HepG2 (cell line): Measurements from ENCODE around the gene GRIP1. TPM values are rescaled to one million over a fixed set of nuclear protein-coding genes. Genes with fewer than 3 reads are reported as not detected.

Source experiments
- ATAC-seq: fragments of 200-7000 bp; cut with Tn5 transposase; 3 replicates; pipeline ENCODE4 v1.9.1; 2020; ENCODE audit warnings: mild to moderate bottlenecking, moderate library complexity
- BruUV-seq: library from RNA; stranded (reverse); fragments of 400-500 nt; replicated peaks from 2 replicates; lab custom pipeline; 2021; lab: Mats Ljungman, UMichigan
- CTCF ChIA-PET: fragments of 300-600 bp; formaldehyde crosslinking; extraction: SDS; loops from one replicate; lab custom pipeline; 2021; ENCODE audit warnings: low total read pairs, inconsistent platforms, low intra/inter-chr PET ratio; lab: Yijun Ruan, JAX
- POLR2A ChIA-PET: fragments of 350-600 bp; sonication (Branson Sonifier 250); formaldehyde crosslinking; loops from one replicate; lab custom pipeline; 2020; ENCODE audit warnings: antibody characterized with exemption, inconsistent platforms; lab: Yijun Ruan, JAX
- DNase-seq: peaks from one replicate; pipeline ENCODE4 v3.0.0-alpha.2; 2015; ENCODE audit warnings: low spot score
- FAIRE-seq: peaks from 3 replicates; lab custom pipeline; 2011; peaks lifted over from hg19 to GRCh38; lab: Jason Lieb, UNC
- H2AFZ ChIP-seq: one replicate; pipeline ENCODE4 v1.6.1; 2011; ENCODE audit warnings: low read length, inconsistent platforms
- H3K27ac ChIP-seq: fragments of 300-600 bp; 3 replicates; pipeline ENCODE4 v1.8.0; 2011; ENCODE audit warnings: mixed run types, mild to moderate bottlenecking, mixed read lengths, low read length, inconsistent platforms; ENCODE audit not compliant: insufficient read depth; ENCODE audit errors: extremely low read length
- H3K27me3 ChIP-seq, 2 experiments: fragments of 200-600 bp in 1 of 2; 2 replicates in 1 of 2; 3 replicates in 1 of 2; pipeline versions ENCODE4 v1.6.0 to v1.8.0; 2011; ENCODE audit warnings: low read length in 2 of 2, mild to moderate bottlenecking in 2 of 2, moderate library complexity in 2 of 2, inconsistent platforms in 1 of 2; ENCODE audit not compliant: insufficient read depth in 2 of 2, control insufficient read depth in 1 of 2
- H3K36me3 ChIP-seq, 2 experiments: fragments of 200-600 bp in 1 of 2; replicated peaks in 1 of 2; 2 replicates in 1 of 2; 3 replicates in 1 of 2; pipeline versions ENCODE4 v1.5.1 to v1.8.0; 2011; ENCODE audit warnings: low read length in 2 of 2, inconsistent platforms in 1 of 2; ENCODE audit not compliant: insufficient read depth in 2 of 2, control insufficient read depth in 1 of 2
- H3K4me1 ChIP-seq: 2 replicates; pipeline ENCODE4 v1.5.1; 2012; ENCODE audit warnings: low read length, inconsistent platforms; ENCODE audit not compliant: insufficient read depth
- H3K4me2 ChIP-seq: 2 replicates; pipeline ENCODE4 v1.6.0; 2011; ENCODE audit warnings: low read depth, low read length, inconsistent platforms
- H3K4me3 ChIP-seq, 3 experiments: fragments of 200-600 bp in 1 of 3; sonication (generic), shearing (Covaris generic) in 1 of 3; replicated peaks in 1 of 3; 2 replicates each; pipeline ENCODE4 v1.5.1; 2011 to 2016; ENCODE audit warnings: low read length in 3 of 3, inconsistent platforms in 2 of 3, low read depth in 2 of 3, mild to moderate bottlenecking in 2 of 3, control low read depth in 1 of 3, mixed read lengths in 1 of 3; ENCODE audit not compliant: insufficient read depth in 1 of 3
- H3K79me2 ChIP-seq: one replicate; pipeline ENCODE4 v1.6.1; 2011; ENCODE audit warnings: low read length, inconsistent platforms; ENCODE audit not compliant: insufficient read depth
- H3K9ac ChIP-seq: 2 replicates; pipeline ENCODE4 v1.6.0; 2011; ENCODE audit warnings: mild to moderate bottlenecking, low read depth, low read length, inconsistent platforms; ENCODE audit not compliant: insufficient read depth
- H3K9me3 ChIP-seq: 2 replicates; pipeline ENCODE4 v1.5.1; 2012; ENCODE audit warnings: mild to moderate bottlenecking, low read length
- H4K20me1 ChIP-seq: 2 replicates; pipeline ENCODE4 v1.6.0; 2011; ENCODE audit warnings: inconsistent platforms, mild to moderate bottlenecking, low read length, moderate library complexity; ENCODE audit not compliant: insufficient read depth
- FLYWCH1 ChIP-seq: sonication (generic); formaldehyde crosslinking; IDR thresholded peaks from 2 replicates; pipeline ENCODE4 v1.8.1; 2023; ENCODE audit warnings: mild to moderate bottlenecking, missing genetic modification reagents
- GZF1 ChIP-seq: sonication (generic); formaldehyde crosslinking; IDR thresholded peaks from 2 replicates; pipeline ENCODE4 v1.5.1; 2020; ENCODE audit warnings: mild to moderate bottlenecking, missing genetic modification reagents
- JARID2 ChIP-seq: sonication (generic); formaldehyde crosslinking; IDR thresholded peaks from 2 replicates; pipeline ENCODE4 v1.8.1; 2023; ENCODE audit warnings: missing genetic modification reagents, inconsistent platforms; ENCODE audit not compliant: insufficient replicate concordance
- MLLT10 ChIP-seq: sonication (generic); formaldehyde crosslinking; IDR thresholded peaks from 2 replicates; pipeline ENCODE4 v1.4.0; 2020; ENCODE audit warnings: missing genetic modification reagents
- SKIL ChIP-seq: sonication (generic); formaldehyde crosslinking; IDR thresholded peaks from 2 replicates; pipeline ENCODE4 v1.8.0; 2022; ENCODE audit warnings: missing genetic modification reagents, mild to moderate bottlenecking, moderate library complexity, borderline replicate concordance
- TBX2 ChIP-seq: sonication (generic); formaldehyde crosslinking; IDR thresholded peaks from 2 replicates; pipeline ENCODE4 v1.5.0; 2020; ENCODE audit warnings: missing genetic modification reagents, mild to moderate bottlenecking, borderline replicate concordance
- TOE1 ChIP-seq: sonication (generic); formaldehyde crosslinking; IDR thresholded peaks from 2 replicates; pipeline ENCODE4 v1.4.0; 2020; ENCODE audit warnings: mild to moderate bottlenecking, missing genetic modification reagents
- ZFP36L1 ChIP-seq: sonication (generic); formaldehyde crosslinking; IDR thresholded peaks from 2 replicates; pipeline ENCODE4 v1.8.0; 2022; ENCODE audit warnings: mild to moderate bottlenecking, missing genetic modification reagents, moderate library complexity
- ZNF704 ChIP-seq: sonication (generic); formaldehyde crosslinking; IDR thresholded peaks from 2 replicates; pipeline ENCODE4 v1.8.1; 2023; ENCODE audit warnings: mild to moderate bottlenecking, inconsistent platforms, moderate library complexity, missing genetic modification reagents, borderline replicate concordance
- ZNF891 ChIP-seq: sonication (generic); formaldehyde crosslinking; IDR thresholded peaks from 2 replicates; pipeline ENCODE4 v1.5.0; 2020; ENCODE audit warnings: mild to moderate bottlenecking, missing genetic modification reagents
- WGBS: methylation state at CpG from one replicate; pipeline ENCODE4 v1.1.6; 2017; ENCODE audit warnings: low lambda C conversion rate; 5-methylcytosine and 5-hydroxymethylcytosine counted together
- in situ Hi-C: cut with HindIII; loops from 2 replicates; pipeline ENCODE4 v1.10.0; 2017; ENCODE audit warnings: low pct_unique_long_range_greater_than_20kb; ENCODE audit not compliant: extremely low pct_ligation_motif_present
- intact Hi-C: fragments of 100-400 bp; cut with micrococcal nuclease; formaldehyde crosslinking; loops from one replicate; pipeline ENCODE4 v1.10.0; 2022; ENCODE audit not compliant: unreplicated experiment
- polyA plus RNA-seq, 8 experiments: library from polyadenylated mRNA; depleted of rRNA in 3 of 8; stranded (reverse) in 7 of 8; unstranded in 1 of 8; fragments of >200 nt; fragmentation: Illumina TruSeq in 4 of 8; extraction: Trizol in 4 of 8; gene quantifications; 2 replicates each; pipeline versions ENCODE4 v1.2.1 to v1.2.3, GENCODE V29; 2011 to 2016; ENCODE audit warnings: low read depth in 4 of 8, missing spikeins in 1 of 8, mixed read lengths in 1 of 8; ENCODE audit not compliant: insufficient read depth in 1 of 8
- total RNA-seq, 5 experiments: library from RNA; depleted of rRNA; stranded (reverse); fragments of >200 nt; fragmentation: Illumina TruSeq; extraction: Trizol; gene quantifications; 2 replicates each; pipeline ENCODE4 v1.2.3, GENCODE V29; 2016; ENCODE audit warnings: low read depth in 1 of 5
- TF ChIP-seq, protein P1 (sequence below): sonication (generic); formaldehyde crosslinking; IDR thresholded peaks from 2 replicates; pipeline ENCODE4 v1.8.1; 2022; ENCODE audit warnings: low read depth, mild to moderate bottlenecking, missing genetic modification reagents

The GRIP1 gene
- total and polyA plus RNA-seq, 2 of the 13 experiments (the other 11 are each of a cell fraction or from before 2014, with no cell fraction given), result not detected

DNA sequence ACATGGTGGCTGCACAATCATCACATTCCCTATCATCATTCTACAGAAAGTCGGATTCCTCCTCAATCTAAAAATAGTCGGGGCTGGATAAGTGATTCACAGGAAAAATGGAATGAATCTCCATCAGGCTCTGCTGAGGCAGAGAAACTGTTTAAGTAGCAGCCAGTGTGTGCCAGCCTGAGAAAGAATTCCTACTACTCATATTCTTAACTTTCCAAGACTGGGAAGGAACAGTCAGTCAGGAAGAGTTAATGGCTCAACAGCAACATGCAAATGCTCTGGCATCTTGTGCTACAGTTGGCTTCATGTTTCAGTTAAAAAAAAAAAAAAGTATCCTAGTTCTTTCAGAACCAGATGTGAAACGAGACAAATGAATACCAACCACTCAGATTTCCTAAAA lies 187.0 kb downstream of the GRIP1 start:
- CTCF ChIA-PET, result no interaction called here
- Histone ChIP-seq H3K9ac (no peak overlapping the region), H3K27ac (no peak overlapping the region), H3K9me3 (no peaks in the 10 kb centered on the region), H3K4me1 (no peaks in the 10 kb centered on the region), H3K36me3 (no peaks in the 10 kb centered on the region), H3K4me3 (no peak overlapping the region), H4K20me1 (no peaks in the 10 kb centered on the region), H3K79me2 (no peaks in the 10 kb centered on the region), H3K27me3 (no peaks in the 10 kb centered on the region), H2AFZ (no peak overlapping the region), H3K4me2 (no peak overlapping the region)
- intact Hi-C loops, result no loop called here
- 0% methylated on average over 3 of the region's 3 CpGs for WGBS
- POLR2A ChIA-PET, result no interaction called here
- FAIRE-seq (no peak), DNase-seq (no peak), ATAC-seq (no peak)
- in situ Hi-C loops, result no loop called here
- no TSS peak for BruUV-seq
- TF ChIP-seq, protein P1, sequence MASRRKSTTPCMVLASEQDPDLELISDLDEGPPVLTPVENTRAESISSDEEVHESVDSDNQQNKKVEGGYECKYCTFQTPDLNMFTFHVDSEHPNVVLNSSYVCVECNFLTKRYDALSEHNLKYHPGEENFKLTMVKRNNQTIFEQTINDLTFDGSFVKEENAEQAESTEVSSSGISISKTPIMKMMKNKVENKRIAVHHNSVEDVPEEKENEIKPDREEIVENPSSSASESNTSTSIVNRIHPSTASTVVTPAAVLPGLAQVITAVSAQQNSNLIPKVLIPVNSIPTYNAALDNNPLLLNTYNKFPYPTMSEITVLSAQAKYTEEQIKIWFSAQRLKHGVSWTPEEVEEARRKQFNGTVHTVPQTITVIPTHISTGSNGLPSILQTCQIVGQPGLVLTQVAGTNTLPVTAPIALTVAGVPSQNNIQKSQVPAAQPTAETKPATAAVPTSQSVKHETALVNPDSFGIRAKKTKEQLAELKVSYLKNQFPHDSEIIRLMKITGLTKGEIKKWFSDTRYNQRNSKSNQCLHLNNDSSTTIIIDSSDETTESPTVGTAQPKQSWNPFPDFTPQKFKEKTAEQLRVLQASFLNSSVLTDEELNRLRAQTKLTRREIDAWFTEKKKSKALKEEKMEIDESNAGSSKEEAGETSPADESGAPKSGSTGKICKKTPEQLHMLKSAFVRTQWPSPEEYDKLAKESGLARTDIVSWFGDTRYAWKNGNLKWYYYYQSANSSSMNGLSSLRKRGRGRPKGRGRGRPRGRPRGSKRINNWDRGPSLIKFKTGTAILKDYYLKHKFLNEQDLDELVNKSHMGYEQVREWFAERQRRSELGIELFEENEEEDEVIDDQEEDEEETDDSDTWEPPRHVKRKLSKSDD, result no peak
- no peak for TF ChIP-seq MLLT10 (CRISPR knock-in tag)
- TF ChIP-seq TOE1 (CRISPR knock-in tag), result no peak
- no peak for TF ChIP-seq SKIL (CRISPR knock-in tag)
- no peak for TF ChIP-seq ZNF704 (CRISPR knock-in tag)
- TF ChIP-seq JARID2, result no peak
- no peak for TF ChIP-seq FLYWCH1 (CRISPR knock-in tag)
- TF ChIP-seq GZF1 (CRISPR knock-in tag), result no peak
- no peak for TF ChIP-seq ZFP36L1
- no peak for TF ChIP-seq ZNF891
- no peak for TF ChIP-seq TBX2
